Measurements from ENCODE around the gene DIABLO. TPM values are rescaled to one million over a fixed set of nuclear protein-coding genes. Genes with fewer than 3 reads are reported as not detected.

DIABLO gene
- polyA plus RNA-seq, 1 of the 3 experiments (the other 2 are of a cell fraction): 78.9 TPM

DNA sequence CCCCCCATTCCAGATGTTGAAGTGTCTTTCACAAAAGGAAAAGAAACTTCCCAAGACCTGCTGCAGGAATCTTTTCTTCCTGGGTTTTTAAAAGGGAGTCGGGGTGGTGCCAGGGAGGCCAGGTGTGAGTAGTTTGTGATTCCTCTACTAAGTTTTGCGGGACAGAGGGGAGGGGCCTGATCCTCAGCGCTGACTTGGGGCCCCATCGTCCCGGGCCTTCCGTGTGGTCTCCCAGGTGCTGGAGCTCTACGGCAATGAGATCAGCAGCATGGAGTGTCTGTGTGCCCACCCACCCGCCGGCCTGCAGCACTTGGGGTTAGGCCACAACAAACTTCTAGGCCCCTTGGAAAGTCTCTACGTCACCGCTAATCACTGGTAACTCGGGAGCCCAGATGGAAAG is 38.4 kb downstream of the DIABLO start:
- Histone ChIP-seq H3K36me3 (replicated peaks in 1 of 2; ENCODE audit: control insufficient read depth in 1 of 2, insufficient read depth in 2 of 2, low read length in 1 of 2) (no peaks in the 10 kb centered on the region), H3K4me1 (ENCODE audit: control insufficient read depth in 1 of 2, insufficient read depth in 2 of 2, low read depth in 1 of 2, low read length in 1 of 2) (no peaks in the 10 kb centered on the region; a peak in 1 of 4 replicates), H2AFZ (ENCODE audit: low read depth) (no peak overlapping the region), H3K27ac (ENCODE audit: low read depth in 2 of 2, low read length in 1 of 2) (no peak overlapping the region), H3F3A (replicated peaks; ENCODE audit: insufficient read depth) (no peaks in the 10 kb centered on the region), H4K20me1 (ENCODE audit: insufficient read depth) (no peaks in the 10 kb centered on the region), H3K9me3 (no peaks in the 10 kb centered on the region), H3K79me2 (ENCODE audit: insufficient read depth) (no peaks in the 10 kb centered on the region), H3K9ac (no peak overlapping the region), H3K4me3 (ENCODE audit: low read depth in 2 of 2, low read length in 1 of 2) (no peak overlapping the region), H3K27me3 (ENCODE audit: insufficient read depth) (no peaks in the 10 kb centered on the region), H3K9me2 (no peaks in the 10 kb centered on the region), H3K4me2 (no peak overlapping the region)
- WGBS (ENCODE audit: low lambda C conversion rate): 94% methylated on average over 10 of the region's 12 CpGs
- TF ChIP-seq, protein P1, sequence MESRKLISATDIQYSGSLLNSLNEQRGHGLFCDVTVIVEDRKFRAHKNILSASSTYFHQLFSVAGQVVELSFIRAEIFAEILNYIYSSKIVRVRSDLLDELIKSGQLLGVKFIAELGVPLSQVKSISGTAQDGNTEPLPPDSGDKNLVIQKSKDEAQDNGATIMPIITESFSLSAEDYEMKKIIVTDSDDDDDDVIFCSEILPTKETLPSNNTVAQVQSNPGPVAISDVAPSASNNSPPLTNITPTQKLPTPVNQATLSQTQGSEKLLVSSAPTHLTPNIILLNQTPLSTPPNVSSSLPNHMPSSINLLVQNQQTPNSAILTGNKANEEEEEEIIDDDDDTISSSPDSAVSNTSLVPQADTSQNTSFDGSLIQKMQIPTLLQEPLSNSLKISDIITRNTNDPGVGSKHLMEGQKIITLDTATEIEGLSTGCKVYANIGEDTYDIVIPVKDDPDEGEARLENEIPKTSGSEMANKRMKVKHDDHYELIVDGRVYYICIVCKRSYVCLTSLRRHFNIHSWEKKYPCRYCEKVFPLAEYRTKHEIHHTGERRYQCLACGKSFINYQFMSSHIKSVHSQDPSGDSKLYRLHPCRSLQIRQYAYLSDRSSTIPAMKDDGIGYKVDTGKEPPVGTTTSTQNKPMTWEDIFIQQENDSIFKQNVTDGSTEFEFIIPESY (IDR thresholded peaks at IDR 0.05; ENCODE audit: borderline replicate concordance, low read depth): no peak
- TF ChIP-seq GATA2 (CRISPR knock-in tag; IDR thresholded peaks at IDR 0.05) (no peak), NFIC (IDR thresholded peaks at IDR 0.05; ENCODE audit: borderline replicate concordance) (no peak), NRF1 (IDR thresholded peaks at IDR 0.05; ENCODE audit: low read depth, low read length) (no peak), RCOR1 (IDR thresholded peaks at IDR 0.05; ENCODE audit: low read length) (no peak), CHD2 (IDR thresholded peaks at IDR 0.05; ENCODE audit: low read length, partially characterized antibody) (no peak), RFX5 (IDR thresholded peaks at IDR 0.05; ENCODE audit: low read length) (no peak), RAD21 (IDR thresholded peaks at IDR 0.05; ENCODE audit: low read length) (no peak), FOSL2 (IDR thresholded peaks at IDR 0.05; ENCODE audit: borderline replicate concordance, low read depth) (no peak), TAF1 (IDR thresholded peaks at IDR 0.05; ENCODE audit: borderline replicate concordance, low read depth, low read length) (no peak), TEAD4 (IDR thresholded peaks at IDR 0.05; ENCODE audit: borderline replicate concordance, insufficient read depth) (no peak), RXRA (IDR thresholded peaks at IDR 0.05; ENCODE audit: borderline replicate concordance, low read depth) (no peak), SMC3 (IDR thresholded peaks at IDR 0.05; ENCODE audit: low read depth, low read length) (no peak), EP300 (IDR thresholded peaks at IDR 0.05; ENCODE audit: borderline replicate concordance in 1 of 2, low read depth in 1 of 2, low read length in 1 of 2) (no peak), FOXM1 (IDR thresholded peaks at IDR 0.05; ENCODE audit: low read depth) (no peak), TCF12 (IDR thresholded peaks at IDR 0.05) (no peak)
- TF ChIP-seq, protein P2, sequence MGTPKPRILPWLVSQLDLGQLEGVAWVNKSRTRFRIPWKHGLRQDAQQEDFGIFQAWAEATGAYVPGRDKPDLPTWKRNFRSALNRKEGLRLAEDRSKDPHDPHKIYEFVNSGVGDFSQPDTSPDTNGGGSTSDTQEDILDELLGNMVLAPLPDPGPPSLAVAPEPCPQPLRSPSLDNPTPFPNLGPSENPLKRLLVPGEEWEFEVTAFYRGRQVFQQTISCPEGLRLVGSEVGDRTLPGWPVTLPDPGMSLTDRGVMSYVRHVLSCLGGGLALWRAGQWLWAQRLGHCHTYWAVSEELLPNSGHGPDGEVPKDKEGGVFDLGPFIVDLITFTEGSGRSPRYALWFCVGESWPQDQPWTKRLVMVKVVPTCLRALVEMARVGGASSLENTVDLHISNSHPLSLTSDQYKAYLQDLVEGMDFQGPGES (IDR thresholded peaks at IDR 0.05; ENCODE audit: low read depth, low read length): no peak
- TF ChIP-seq, protein P3, sequence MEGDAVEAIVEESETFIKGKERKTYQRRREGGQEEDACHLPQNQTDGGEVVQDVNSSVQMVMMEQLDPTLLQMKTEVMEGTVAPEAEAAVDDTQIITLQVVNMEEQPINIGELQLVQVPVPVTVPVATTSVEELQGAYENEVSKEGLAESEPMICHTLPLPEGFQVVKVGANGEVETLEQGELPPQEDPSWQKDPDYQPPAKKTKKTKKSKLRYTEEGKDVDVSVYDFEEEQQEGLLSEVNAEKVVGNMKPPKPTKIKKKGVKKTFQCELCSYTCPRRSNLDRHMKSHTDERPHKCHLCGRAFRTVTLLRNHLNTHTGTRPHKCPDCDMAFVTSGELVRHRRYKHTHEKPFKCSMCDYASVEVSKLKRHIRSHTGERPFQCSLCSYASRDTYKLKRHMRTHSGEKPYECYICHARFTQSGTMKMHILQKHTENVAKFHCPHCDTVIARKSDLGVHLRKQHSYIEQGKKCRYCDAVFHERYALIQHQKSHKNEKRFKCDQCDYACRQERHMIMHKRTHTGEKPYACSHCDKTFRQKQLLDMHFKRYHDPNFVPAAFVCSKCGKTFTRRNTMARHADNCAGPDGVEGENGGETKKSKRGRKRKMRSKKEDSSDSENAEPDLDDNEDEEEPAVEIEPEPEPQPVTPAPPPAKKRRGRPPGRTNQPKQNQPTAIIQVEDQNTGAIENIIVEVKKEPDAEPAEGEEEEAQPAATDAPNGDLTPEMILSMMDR (IDR thresholded peaks at IDR 0.05): no peak
- TF ChIP-seq, protein P4, sequence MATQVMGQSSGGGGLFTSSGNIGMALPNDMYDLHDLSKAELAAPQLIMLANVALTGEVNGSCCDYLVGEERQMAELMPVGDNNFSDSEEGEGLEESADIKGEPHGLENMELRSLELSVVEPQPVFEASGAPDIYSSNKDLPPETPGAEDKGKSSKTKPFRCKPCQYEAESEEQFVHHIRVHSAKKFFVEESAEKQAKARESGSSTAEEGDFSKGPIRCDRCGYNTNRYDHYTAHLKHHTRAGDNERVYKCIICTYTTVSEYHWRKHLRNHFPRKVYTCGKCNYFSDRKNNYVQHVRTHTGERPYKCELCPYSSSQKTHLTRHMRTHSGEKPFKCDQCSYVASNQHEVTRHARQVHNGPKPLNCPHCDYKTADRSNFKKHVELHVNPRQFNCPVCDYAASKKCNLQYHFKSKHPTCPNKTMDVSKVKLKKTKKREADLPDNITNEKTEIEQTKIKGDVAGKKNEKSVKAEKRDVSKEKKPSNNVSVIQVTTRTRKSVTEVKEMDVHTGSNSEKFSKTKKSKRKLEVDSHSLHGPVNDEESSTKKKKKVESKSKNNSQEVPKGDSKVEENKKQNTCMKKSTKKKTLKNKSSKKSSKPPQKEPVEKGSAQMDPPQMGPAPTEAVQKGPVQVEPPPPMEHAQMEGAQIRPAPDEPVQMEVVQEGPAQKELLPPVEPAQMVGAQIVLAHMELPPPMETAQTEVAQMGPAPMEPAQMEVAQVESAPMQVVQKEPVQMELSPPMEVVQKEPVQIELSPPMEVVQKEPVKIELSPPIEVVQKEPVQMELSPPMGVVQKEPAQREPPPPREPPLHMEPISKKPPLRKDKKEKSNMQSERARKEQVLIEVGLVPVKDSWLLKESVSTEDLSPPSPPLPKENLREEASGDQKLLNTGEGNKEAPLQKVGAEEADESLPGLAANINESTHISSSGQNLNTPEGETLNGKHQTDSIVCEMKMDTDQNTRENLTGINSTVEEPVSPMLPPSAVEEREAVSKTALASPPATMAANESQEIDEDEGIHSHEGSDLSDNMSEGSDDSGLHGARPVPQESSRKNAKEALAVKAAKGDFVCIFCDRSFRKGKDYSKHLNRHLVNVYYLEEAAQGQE (IDR thresholded peaks at IDR 0.05; ENCODE audit: low read depth, low read length): no peak
- TF ChIP-seq, protein P5, sequence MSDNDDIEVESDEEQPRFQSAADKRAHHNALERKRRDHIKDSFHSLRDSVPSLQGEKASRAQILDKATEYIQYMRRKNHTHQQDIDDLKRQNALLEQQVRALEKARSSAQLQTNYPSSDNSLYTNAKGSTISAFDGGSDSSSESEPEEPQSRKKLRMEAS (IDR thresholded peaks at IDR 0.05; ENCODE audit: low read depth): no peak
- no peak for DNase-seq
- ChIA-PET CTCF (interaction anchor here (1.1 kb wide), 2 partner anchors 28 to 64 kb away, joined by 3 read pairs; no protein-coding TSS in a partner anchor), POLR2A (no interaction called here)
